H1 (cell line): ENCODE measurements around the gene KCNH5. TPM values are rescaled to one million over a fixed set of nuclear protein-coding genes. Genes with fewer than 3 reads are reported as not detected.

ENCODE experiments used
- GTF2F1 ChIP-seq: IDR thresholded peaks from 2 replicates; pipeline ENCODE4 v1.6.1; 2012; ENCODE audit warnings: low read depth, low read length, improper control_type of control experiment, borderline replicate concordance
- MAFK ChIP-seq: IDR thresholded peaks from 2 replicates; pipeline ENCODE4 v1.6.1; 2012; ENCODE audit warnings: low read depth, mild to moderate bottlenecking, improper control_type of control experiment, low read length
- SIX5 ChIP-seq: IDR thresholded peaks from 2 replicates; pipeline ENCODE4 v1.6.1; 2011; ENCODE audit warnings: mild to moderate bottlenecking, low read depth, low read length
- SUZ12 ChIP-seq: fragments of 200-600 bp; sonication (generic); IDR thresholded peaks from 2 replicates; pipeline ENCODE4 v1.6.1; 2012; ENCODE audit warnings: mild to moderate bottlenecking, inconsistent platforms, low read length, moderate library complexity, mixed read lengths
- polyA plus RNA-seq, 7 experiments: library from polyadenylated mRNA; depleted of rRNA in 3 of 7; stranded (reverse) in 5 of 7; unstranded in 2 of 7; fragments of >200 nt in 5 of 7; fragments of 200-250 nt in 2 of 7; gene quantifications; 1 replicate in 5 of 7; 2 replicates in 1 of 7; 4 replicates in 1 of 7; pipeline versions ENCODE4 v1.2.1 to v1.2.3, GENCODE V29; 2011 to 2013; ENCODE audit warnings: missing spikeins in 2 of 7, mixed read lengths in 2 of 7
- total RNA-seq: library from RNA; stranded (reverse); fragmentation: NEBNext Ultra II Directional; extraction: Animal tissue kit (Norgen Biotek cat#: 25700); gene quantifications from 2 replicates; pipeline ENCODE4 v1.2.1, GENCODE V29; 2021

KCNH5 gene
- total and polyA plus RNA-seq, 2 of the 8 experiments (the other 6 are each of a cell fraction or from before 2014, with no cell fraction given), result 0.24 to 0.50 TPM

GRCh38 chr14:62722406-62722805, 322.9 kb downstream of the KCNH5 start (continued):
- no peak for TF ChIP-seq SIX5
- TF ChIP-seq MAFK, result no peak
- no peak for TF ChIP-seq GTF2F1
- TF ChIP-seq SUZ12, result no peak
